A549 (cell line): ENCODE measurements around the gene KCNMA1. TPM values are rescaled to one million over a fixed set of nuclear protein-coding genes. Genes with fewer than 3 reads are reported as not detected.

Experiments
- ATAC-seq, 2 experiments: fragments of 200-7000 bp in 1 of 2; fragments of >200 bp in 1 of 2; cut with Nextera tagmentation in 1 of 2; cut with Tn5 transposase in 1 of 2; 3 replicates each; pipeline versions ENCODE4 v1.8.0 to v1.9.1; 2018 to 2020; ENCODE audit warnings: mild to moderate bottlenecking in 1 of 2, moderate library complexity in 1 of 2
- CTCF ChIA-PET: fragments of 300-600 bp; sonication (Branson Sonifier 250); formaldehyde crosslinking; extraction: SDS; loops from one replicate; lab custom pipeline; 2021; ENCODE audit warnings: antibody characterized with exemption, inconsistent platforms; lab: Yijun Ruan, JAX
- POLR2A ChIA-PET: fragments of 350-600 bp; formaldehyde crosslinking; extraction: SDS; loops from one replicate; lab custom pipeline; 2021; ENCODE audit warnings: antibody characterized with exemption, inconsistent platforms; lab: Yijun Ruan, JAX
- DNase-seq, 2 experiments: peaks; one replicate each; pipeline versions ENCODE4 v3.0.0 to v3.0.0-alpha.2; 2011 to 2016; ENCODE audit warnings: low read depth in 1 of 2, low spot score in 1 of 2
- FAIRE-seq: peaks from 2 replicates; lab custom pipeline; 2011; peaks lifted over from hg19 to GRCh38; lab: Jason Lieb, UNC
- H3K27ac ChIP-seq, 2 experiments: fragments of >200 bp; sonication (Bioruptor Twin); formaldehyde crosslinking; 3 replicates each; pipeline ENCODE4 v1.5.1; 2016 to 2017
- H3K4me1 ChIP-seq: fragments of >200 bp; sonication (Bioruptor Twin); formaldehyde crosslinking; 3 replicates; pipeline ENCODE4 v1.6.1; 2016
- H3K4me2 ChIP-seq: fragments of >200 bp; sonication (Bioruptor Twin); formaldehyde crosslinking; 3 replicates; pipeline ENCODE4 v1.6.1; 2016
- H3K4me3 ChIP-seq: fragments of >200 bp; sonication (Bioruptor Twin); formaldehyde crosslinking; 3 replicates; pipeline ENCODE4 v1.5.1; 2016
- H3K9me3 ChIP-seq: fragments of >200 bp; sonication (Bioruptor Twin); formaldehyde crosslinking; 3 replicates; pipeline ENCODE4 v1.6.1; 2016
- BHLHE40 ChIP-seq: IDR thresholded peaks from 2 replicates; pipeline ENCODE4 v1.6.1; 2012; ENCODE audit warnings: low read depth, low read length, inconsistent platforms
- CBX2 ChIP-seq: fragments of 200-600 bp; sonication (generic); IDR thresholded peaks from 2 replicates; pipeline ENCODE4 v1.6.1; 2016; ENCODE audit warnings: low read depth, mild to moderate bottlenecking, borderline replicate concordance
- EHF ChIP-seq: fragments of 250-450 bp; sonication (Bioruptor Pico); IDR thresholded peaks from 2 replicates; pipeline ENCODE4 v1.5.0; 2020; ENCODE audit warnings: mild to moderate bottlenecking
- EP300 ChIP-seq, 2 experiments: fragments of >200 bp; sonication (Bioruptor Twin); formaldehyde crosslinking; IDR thresholded peaks; 2 replicates in 1 of 2; 3 replicates in 1 of 2; pipeline ENCODE4 v1.6.1; 2016 to 2017
- FOSL2 ChIP-seq, 2 experiments: fragments of 450-650 bp in 1 of 2; fragments of >200 bp in 1 of 2; sonication (Bioruptor Twin) in 1 of 2; formaldehyde crosslinking; IDR thresholded peaks; 2 replicates each; pipeline versions ENCODE4 v1.5.0 to v1.6.1; 2016 to 2020; ENCODE audit warnings: mild to moderate bottlenecking in 1 of 2, moderate library complexity in 1 of 2
- FOXS1 ChIP-seq: fragments of 250-450 bp; sonication (Bioruptor Pico); IDR thresholded peaks from 2 replicates; pipeline ENCODE4 v1.5.0; 2020; ENCODE audit warnings: mild to moderate bottlenecking, moderate library complexity
- GATA3 ChIP-seq: IDR thresholded peaks from 2 replicates; pipeline ENCODE4 v1.6.1; 2012; ENCODE audit warnings: borderline replicate concordance
- HDAC2 ChIP-seq: fragments of 200-600 bp; sonication (generic); IDR thresholded peaks from 2 replicates; pipeline ENCODE4 v1.6.1; 2016
- HOXA7 ChIP-seq: fragments of 250-450 bp; sonication (Bioruptor Pico); IDR thresholded peaks from 2 replicates; pipeline ENCODE4 v1.5.0; 2020; ENCODE audit warnings: mild to moderate bottlenecking, moderate library complexity
- JUNB ChIP-seq: fragments of >200 bp; sonication (Bioruptor Twin); formaldehyde crosslinking; IDR thresholded peaks from 2 replicates; pipeline ENCODE4 v1.6.1; 2016
- KDM1A ChIP-seq: fragments of 200-600 bp; sonication (generic); IDR thresholded peaks from 2 replicates; pipeline ENCODE4 v1.6.1; 2016; ENCODE audit warnings: low read depth, mild to moderate bottlenecking
- MAZ ChIP-seq: fragments of 150-350 bp; IDR thresholded peaks from 2 replicates; pipeline ENCODE4 v1.6.1; 2014; ENCODE audit warnings: antibody characterized with exemption, low read depth, low read length, borderline replicate concordance
- NFE2L2 ChIP-seq: fragments of 150-350 bp; conservative IDR thresholded peaks from 2 replicates; pipeline ENCODE4 v1.6.1; 2014; ENCODE audit warnings: low read length
- NR3C1 ChIP-seq: fragments of >200 bp; sonication (Bioruptor Twin); formaldehyde crosslinking; IDR thresholded peaks from 3 replicates; pipeline ENCODE4 v1.6.1; 2017
- POLR2AphosphoS2 ChIP-seq: conservative IDR thresholded peaks from 2 replicates; pipeline ENCODE4 v1.6.1; 2012; ENCODE audit warnings: low read length, improper control_type of control experiment, inconsistent platforms
- RAD21 ChIP-seq, 2 experiments: fragments of >200 bp in 1 of 2; sonication (Bioruptor Twin) in 1 of 2; formaldehyde crosslinking in 1 of 2; IDR thresholded peaks in 1 of 2; conservative IDR thresholded peaks in 1 of 2; 2 replicates in 1 of 2; 3 replicates in 1 of 2; pipeline ENCODE4 v1.6.1; 2012 to 2018; ENCODE audit warnings: inconsistent platforms in 1 of 2
- RARB ChIP-seq: fragments of 250-450 bp; sonication (Bioruptor Pico); IDR thresholded peaks from 2 replicates; pipeline ENCODE4 v1.8.0; 2021; ENCODE audit warnings: mild to moderate bottlenecking, moderate library complexity
- ZNF302 ChIP-seq: fragments of 250-450 bp; sonication (Bioruptor Pico); IDR thresholded peaks from 2 replicates; pipeline ENCODE4 v1.9.0; 2021; ENCODE audit warnings: inconsistent platforms, mild to moderate bottlenecking, moderate library complexity
- WGBS: methylation state at CpG from one replicate; pipeline ENCODE4 v1.1.6; 2017; ENCODE audit errors: missing lambda C conversion rate; 5-methylcytosine and 5-hydroxymethylcytosine counted together
- polyA plus RNA-seq, 4 experiments: library from polyadenylated mRNA; depleted of rRNA in 3 of 4; stranded (reverse); fragments of >200 nt; fragmentation: RNase III in 1 of 4; extraction: RNeasy Plus Mini Kit Qiagen cat#74134 plus additional on column Dnase treatment in 1 of 4; gene quantifications; 2 replicates in 3 of 4; 3 replicates in 1 of 4; pipeline ENCODE4 v1.2.3, GENCODE V29; 2011 to 2017
- TF ChIP-seq, protein P1 (sequence below): IDR thresholded peaks from 2 replicates; pipeline ENCODE4 v1.6.1; 2012
- TF ChIP-seq, protein P2 (sequence below): fragments of 250-450 bp; sonication (Bioruptor Pico); IDR thresholded peaks from 2 replicates; pipeline ENCODE4 v1.5.0; 2020; ENCODE audit warnings: low read depth, mild to moderate bottlenecking, moderate library complexity
- TF ChIP-seq, protein P3 (sequence below): IDR thresholded peaks from 2 replicates; pipeline ENCODE4 v1.6.1; 2012; ENCODE audit warnings: low read depth, borderline replicate concordance
- TF ChIP-seq, protein P4 (sequence below): fragments of 200-600 bp; sonication (generic); IDR thresholded peaks from 2 replicates; pipeline ENCODE4 v1.6.1; 2016; ENCODE audit warnings: antibody characterized with exemption, mild to moderate bottlenecking, moderate library complexity
- TF ChIP-seq, protein P5 (sequence below): fragments of >200 bp; sonication (Bioruptor Twin); formaldehyde crosslinking; IDR thresholded peaks from 3 replicates; pipeline ENCODE4 v1.6.1; 2016
- TF ChIP-seq, protein P6 (sequence below): fragments of 250-450 bp; sonication (Bioruptor Pico); IDR thresholded peaks from 2 replicates; pipeline ENCODE4 v1.5.0; 2021; ENCODE audit warnings: mild to moderate bottlenecking, moderate library complexity, borderline replicate concordance
- TF ChIP-seq, protein P7 (sequence below): fragments of 150-350 bp; IDR thresholded peaks from 2 replicates; pipeline ENCODE4 v1.6.1; 2014; ENCODE audit warnings: low read depth, mild to moderate bottlenecking, low read length

Gene KCNMA1
- polyA plus RNA-seq, 2 of the 4 experiments (the other 2 are of a cell fraction), result 14.9 to 30.6 TPM

DNA sequence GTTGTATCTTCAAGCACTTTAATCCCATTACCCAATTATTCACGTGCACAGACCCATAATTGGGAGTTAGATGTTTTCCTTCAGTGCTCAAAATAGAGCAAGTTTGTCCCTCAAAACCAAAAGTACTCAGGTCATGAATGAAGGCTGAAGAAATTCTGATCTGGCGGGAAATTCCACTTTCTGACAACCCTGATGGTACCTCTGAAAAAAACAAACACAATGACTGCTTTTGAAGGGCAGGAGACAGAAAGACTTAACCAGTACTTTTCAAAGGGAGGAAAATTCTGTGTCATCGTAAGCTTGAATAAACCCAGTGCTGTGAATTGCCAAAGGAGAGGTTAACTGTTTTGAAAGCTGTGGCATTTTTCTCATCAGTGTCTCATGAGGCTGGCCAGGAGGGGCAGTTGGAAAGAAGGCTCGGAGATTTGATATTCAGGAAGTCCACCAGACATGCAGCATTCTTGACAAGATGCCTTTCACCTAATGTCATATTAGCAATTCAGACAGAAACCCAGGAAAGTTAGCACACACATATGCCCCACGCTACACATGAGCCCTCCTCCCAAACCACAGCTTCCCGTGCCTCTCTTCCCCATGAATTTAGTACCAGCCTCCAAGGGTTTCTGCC is 347.0 kb downstream of the KCNMA1 start:
- Histone ChIP-seq H3K9me3 (no peaks in the 10 kb centered on the region), H3K27ac (peak overlapping the region; percentile 53 to 78)
- POLR2A ChIA-PET, result interaction anchor here (0.6 to 1.1 kb wide), 3 partner anchors 10 to 206 kb away, joined by 3 to 4 read pairs (median 4); no protein-coding TSS in a partner anchor
- WGBS, result 17% methylated on average over 6 of the region's 6 CpGs
- TF ChIP-seq, protein P1, sequence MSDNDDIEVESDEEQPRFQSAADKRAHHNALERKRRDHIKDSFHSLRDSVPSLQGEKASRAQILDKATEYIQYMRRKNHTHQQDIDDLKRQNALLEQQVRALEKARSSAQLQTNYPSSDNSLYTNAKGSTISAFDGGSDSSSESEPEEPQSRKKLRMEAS, result peak; percentile 73
- TF ChIP-seq, protein P2, sequence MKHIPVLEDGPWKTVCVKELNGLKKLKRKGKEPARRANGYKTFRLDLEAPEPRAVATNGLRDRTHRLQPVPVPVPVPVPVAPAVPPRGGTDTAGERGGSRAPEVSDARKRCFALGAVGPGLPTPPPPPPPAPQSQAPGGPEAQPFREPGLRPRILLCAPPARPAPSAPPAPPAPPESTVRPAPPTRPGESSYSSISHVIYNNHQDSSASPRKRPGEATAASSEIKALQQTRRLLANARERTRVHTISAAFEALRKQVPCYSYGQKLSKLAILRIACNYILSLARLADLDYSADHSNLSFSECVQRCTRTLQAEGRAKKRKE (CRISPR knock-in tag), result peak; percentile 31; the same call in 1 of the 2 replicates
- TF ChIP-seq RAD21 (conservative IDR thresholded peaks at IDR 0.05 in 1 of 2, IDR thresholded peaks at IDR 0.05 in 1 of 2) (peak in 1 of 2 experiments; percentile 10; a peak in 2 of 5 replicates), HDAC2 (no peak), ZNF302 (CRISPR knock-in tag) (no peak), GATA3 (peak; percentile 56; the same call in 1 of the 2 replicates), RARB (CRISPR knock-in tag) (no peak), EP300 (IDR thresholded peaks at IDR 0.05) (peak; percentile 45 to 75; a peak in 2 of 5 replicates), NFE2L2 (no peak), HOXA7 (CRISPR knock-in tag) (no peak), FOSL2 (IDR thresholded peaks at IDR 0.05) (0 out of 2 replicates have a peak, but pooled peaks have one; percentile 26), FOSL2 (CRISPR knock-in tag; IDR thresholded peaks at IDR 0.05) (peak; percentile 52), FOXS1 (no peak), JUNB (peak; percentile 52), EHF (CRISPR knock-in tag) (no peak)
- TF ChIP-seq, protein P3, sequence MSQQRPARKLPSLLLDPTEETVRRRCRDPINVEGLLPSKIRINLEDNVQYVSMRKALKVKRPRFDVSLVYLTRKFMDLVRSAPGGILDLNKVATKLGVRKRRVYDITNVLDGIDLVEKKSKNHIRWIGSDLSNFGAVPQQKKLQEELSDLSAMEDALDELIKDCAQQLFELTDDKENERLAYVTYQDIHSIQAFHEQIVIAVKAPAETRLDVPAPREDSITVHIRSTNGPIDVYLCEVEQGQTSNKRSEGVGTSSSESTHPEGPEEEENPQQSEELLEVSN, result peak; percentile 56; the same call in 1 of the 2 replicates
- TF ChIP-seq, protein P4, sequence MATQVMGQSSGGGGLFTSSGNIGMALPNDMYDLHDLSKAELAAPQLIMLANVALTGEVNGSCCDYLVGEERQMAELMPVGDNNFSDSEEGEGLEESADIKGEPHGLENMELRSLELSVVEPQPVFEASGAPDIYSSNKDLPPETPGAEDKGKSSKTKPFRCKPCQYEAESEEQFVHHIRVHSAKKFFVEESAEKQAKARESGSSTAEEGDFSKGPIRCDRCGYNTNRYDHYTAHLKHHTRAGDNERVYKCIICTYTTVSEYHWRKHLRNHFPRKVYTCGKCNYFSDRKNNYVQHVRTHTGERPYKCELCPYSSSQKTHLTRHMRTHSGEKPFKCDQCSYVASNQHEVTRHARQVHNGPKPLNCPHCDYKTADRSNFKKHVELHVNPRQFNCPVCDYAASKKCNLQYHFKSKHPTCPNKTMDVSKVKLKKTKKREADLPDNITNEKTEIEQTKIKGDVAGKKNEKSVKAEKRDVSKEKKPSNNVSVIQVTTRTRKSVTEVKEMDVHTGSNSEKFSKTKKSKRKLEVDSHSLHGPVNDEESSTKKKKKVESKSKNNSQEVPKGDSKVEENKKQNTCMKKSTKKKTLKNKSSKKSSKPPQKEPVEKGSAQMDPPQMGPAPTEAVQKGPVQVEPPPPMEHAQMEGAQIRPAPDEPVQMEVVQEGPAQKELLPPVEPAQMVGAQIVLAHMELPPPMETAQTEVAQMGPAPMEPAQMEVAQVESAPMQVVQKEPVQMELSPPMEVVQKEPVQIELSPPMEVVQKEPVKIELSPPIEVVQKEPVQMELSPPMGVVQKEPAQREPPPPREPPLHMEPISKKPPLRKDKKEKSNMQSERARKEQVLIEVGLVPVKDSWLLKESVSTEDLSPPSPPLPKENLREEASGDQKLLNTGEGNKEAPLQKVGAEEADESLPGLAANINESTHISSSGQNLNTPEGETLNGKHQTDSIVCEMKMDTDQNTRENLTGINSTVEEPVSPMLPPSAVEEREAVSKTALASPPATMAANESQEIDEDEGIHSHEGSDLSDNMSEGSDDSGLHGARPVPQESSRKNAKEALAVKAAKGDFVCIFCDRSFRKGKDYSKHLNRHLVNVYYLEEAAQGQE, result no peak
- TF ChIP-seq, protein P5, sequence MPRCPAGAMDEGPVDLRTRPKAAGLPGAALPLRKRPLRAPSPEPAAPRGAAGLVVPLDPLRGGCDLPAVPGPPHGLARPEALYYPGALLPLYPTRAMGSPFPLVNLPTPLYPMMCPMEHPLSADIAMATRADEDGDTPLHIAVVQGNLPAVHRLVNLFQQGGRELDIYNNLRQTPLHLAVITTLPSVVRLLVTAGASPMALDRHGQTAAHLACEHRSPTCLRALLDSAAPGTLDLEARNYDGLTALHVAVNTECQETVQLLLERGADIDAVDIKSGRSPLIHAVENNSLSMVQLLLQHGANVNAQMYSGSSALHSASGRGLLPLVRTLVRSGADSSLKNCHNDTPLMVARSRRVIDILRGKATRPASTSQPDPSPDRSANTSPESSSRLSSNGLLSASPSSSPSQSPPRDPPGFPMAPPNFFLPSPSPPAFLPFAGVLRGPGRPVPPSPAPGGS, result 0 out of 3 replicates have a peak, but pooled peaks have one; percentile 19
- TF ChIP-seq, all 56 proteins: peak for 9
- Histone ChIP-seq H3K4me1 (peaks cover 69% of the 10 kb centered on the region), H3K4me2 (peak overlapping the region; percentile 55), H3K4me3 (no peak overlapping the region)
- FAIRE-seq, result peak; percentile 63
- CTCF ChIA-PET, result interaction anchor here (0.9 to 2.0 kb wide), 5 partner anchors 42 to 315 kb away, joined by 3 to 6 read pairs (median 3); no protein-coding TSS in a partner anchor
- ATAC-seq, result peak; percentile 81 to 83
- peak; percentile 25 to 81 for DNase-seq

DNA sequence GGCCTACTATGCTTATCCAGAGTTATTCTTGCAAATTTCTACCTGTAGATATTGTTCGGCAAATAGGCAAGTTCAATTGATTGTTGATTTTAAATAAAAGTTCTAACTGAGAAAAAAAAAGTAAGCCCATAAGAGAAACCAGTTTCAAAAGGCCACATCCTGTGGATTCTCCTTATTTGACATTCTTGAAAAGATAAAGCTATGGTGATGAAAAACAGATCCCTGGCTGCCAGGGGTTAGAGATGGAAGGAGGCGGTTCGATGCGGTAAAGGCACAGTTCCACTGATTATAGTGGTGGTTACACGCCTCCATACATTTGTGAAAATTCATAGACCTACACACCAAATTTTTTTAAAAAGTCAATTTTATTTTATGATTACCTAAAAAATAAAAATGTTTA is 347.8 kb downstream of the KCNMA1 start:
- 90% methylated on average over 5 of the region's 5 CpGs for WGBS
- H3K9me3 ChIP-seq, result no peaks in the 10 kb centered on the region
- POLR2A ChIA-PET, result no interaction called here
- no peak for FAIRE-seq
- peak overlapping the region; percentile 53 to 78; a peak in 5 of 6 replicates for H3K27ac ChIP-seq
- H3K4me1 ChIP-seq, result peaks cover 69% of the 10 kb centered on the region
- no peak for DNase-seq
- H3K4me2 ChIP-seq, result no peak overlapping the region
- no peak overlapping the region for H3K4me3 ChIP-seq
- ATAC-seq, result no peak
- CTCF ChIA-PET, result interaction anchor here (1.8 to 2.0 kb wide), 2 partner anchors 8 to 115 kb away, joined by 4 to 5 read pairs; no protein-coding TSS in a partner anchor
- TF ChIP-seq KDM1A (no peak), BHLHE40 (no peak), MAZ (no peak), POLR2AphosphoS2 (no peak), NR3C1 (no peak), CBX2 (no peak), ZNF302 (CRISPR knock-in tag) (no peak)
- TF ChIP-seq, protein P6, sequence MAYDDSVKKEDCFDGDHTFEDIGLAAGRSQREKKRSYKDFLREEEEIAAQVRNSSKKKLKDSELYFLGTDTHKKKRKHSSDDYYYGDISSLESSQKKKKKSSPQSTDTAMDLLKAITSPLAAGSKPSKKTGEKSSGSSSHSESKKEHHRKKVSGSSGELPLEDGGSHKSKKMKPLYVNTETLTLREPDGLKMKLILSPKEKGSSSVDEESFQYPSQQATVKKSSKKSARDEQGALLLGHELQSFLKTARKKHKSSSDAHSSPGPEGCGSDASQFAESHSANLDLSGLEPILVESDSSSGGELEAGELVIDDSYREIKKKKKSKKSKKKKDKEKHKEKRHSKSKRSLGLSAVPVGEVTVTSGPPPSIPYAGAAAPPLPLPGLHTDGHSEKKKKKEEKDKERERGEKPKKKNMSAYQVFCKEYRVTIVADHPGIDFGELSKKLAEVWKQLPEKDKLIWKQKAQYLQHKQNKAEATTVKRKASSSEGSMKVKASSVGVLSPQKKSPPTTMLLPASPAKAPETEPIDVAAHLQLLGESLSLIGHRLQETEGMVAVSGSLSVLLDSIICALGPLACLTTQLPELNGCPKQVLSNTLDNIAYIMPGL, result no peak
- TF ChIP-seq, protein P7, sequence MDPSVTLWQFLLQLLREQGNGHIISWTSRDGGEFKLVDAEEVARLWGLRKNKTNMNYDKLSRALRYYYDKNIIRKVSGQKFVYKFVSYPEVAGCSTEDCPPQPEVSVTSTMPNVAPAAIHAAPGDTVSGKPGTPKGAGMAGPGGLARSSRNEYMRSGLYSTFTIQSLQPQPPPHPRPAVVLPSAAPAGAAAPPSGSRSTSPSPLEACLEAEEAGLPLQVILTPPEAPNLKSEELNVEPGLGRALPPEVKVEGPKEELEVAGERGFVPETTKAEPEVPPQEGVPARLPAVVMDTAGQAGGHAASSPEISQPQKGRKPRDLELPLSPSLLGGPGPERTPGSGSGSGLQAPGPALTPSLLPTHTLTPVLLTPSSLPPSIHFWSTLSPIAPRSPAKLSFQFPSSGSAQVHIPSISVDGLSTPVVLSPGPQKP, result no peak
